Measurements from ENCODE around the gene UBE2G2. TPM values are rescaled to one million over a fixed set of nuclear protein-coding genes. Genes with fewer than 3 reads are reported as not detected.

The UBE2G2 gene
- total RNA-seq, 1 experiment from 2014 or later, result 121 TPM

- no peak overlapping the region for H3T11ph ChIP-seq (ENCODE audit: low read length)
- peak overlapping the region in 2 of 3 experiments; percentile 81 to 95; a peak in 4 of 7 replicates for H3K27ac Mint-ChIP-seq
- H3K23me2 ChIP-seq (ENCODE audit: insufficient read length, low read depth, low read length, poor library complexity, severe bottlenecking), result peaks cover 5% of the 10 kb centered on the region
- WGBS (ENCODE audit: extremely low coverage, insufficient read length, low lambda C conversion rate), result no CpG with 5 or more reads among the region's 16 CpGs
- no peak overlapping the region for H3K9ac ChIP-seq (ENCODE audit: extremely low read depth, insufficient read length, low read length)
- H3K9me3 Mint-ChIP-seq, result peaks cover 18 to 27% of the 10 kb centered on the region in 2 experiments
- peaks cover 4 to 11% (median 8%) of the 10 kb centered on the region in 3 experiments for H3K36me3 Mint-ChIP-seq (ENCODE audit: insufficient read depth in 1 of 3, low read depth in 3 of 3)
- H3K4me1 Mint-ChIP-seq, result peaks cover 37 to 46% of the 10 kb centered on the region in 2 experiments
- H3K9me3 ChIP-seq (ENCODE audit: control insufficient read depth, low read depth, low read length), result peaks cover 8% of the 10 kb centered on the region
- no peak overlapping the region for H3K27ac ChIP-seq (ENCODE audit: insufficient read length, low read depth, low read length)
- peak overlapping the region; percentile 57 to 77 for H3K4me3 Mint-ChIP-seq
- no peaks in the 10 kb centered on the region for H3K27me3 ChIP-seq (ENCODE audit: insufficient read depth, low read length)
- H3K56ac ChIP-seq (ENCODE audit: insufficient read length, low read depth, low read length), result no peak overlapping the region
- H3K4ac ChIP-seq (ENCODE audit: low read depth, low read length), result no peak overlapping the region
- H3K4me1 ChIP-seq (ENCODE audit: insufficient read depth, low read length), result peaks cover 3% of the 10 kb centered on the region; the same call in 1 of the 2 replicates
- H3K18ac ChIP-seq (ENCODE audit: insufficient read length, low read depth, low read length), result peak overlapping the region; percentile 29
- no peak overlapping the region for H2BK12ac ChIP-seq (ENCODE audit: insufficient read length, low read depth, low read length)
- H2AK5ac ChIP-seq (ENCODE audit: insufficient read length, low read length), result no peak overlapping the region
- no peak overlapping the region for H2BK15ac ChIP-seq (ENCODE audit: low read depth, low read length)
- H3K79me1 ChIP-seq (ENCODE audit: insufficient read depth, low read depth, low read length, poor library complexity, severe bottlenecking), result no peaks in the 10 kb centered on the region
- no peak overlapping the region for H4K8ac ChIP-seq (replicated peaks; ENCODE audit: insufficient read length, low read depth, low read length)
- no peak overlapping the region for H2AFZ ChIP-seq (ENCODE audit: low read length)
- no peak for TF ChIP-seq CTCF (conservative IDR thresholded peaks at IDR 0.05)
- peak overlapping the region; percentile 42 for H3K4me2 ChIP-seq (ENCODE audit: insufficient read depth, insufficient read length, low read length)
- peaks cover 15% of the 10 kb centered on the region for H3K27me3 Mint-ChIP-seq (ENCODE audit: low read depth)
- no peak overlapping the region for H4K91ac ChIP-seq (ENCODE audit: insufficient read length, low read depth, low read length)
- H2BK120ac ChIP-seq (ENCODE audit: low read depth, low read length, poor library complexity, severe bottlenecking), result no peak overlapping the region
- peak; percentile 95 for DNase-seq
- H4K5ac ChIP-seq (ENCODE audit: insufficient read length, low read depth, low read length), result no peak overlapping the region
- H3K23ac ChIP-seq (ENCODE audit: insufficient read length, low read depth, low read length), result no peak overlapping the region
- H2BK5ac ChIP-seq (ENCODE audit: insufficient read length, low read length), result no peak overlapping the region
- no peak overlapping the region for H2BK20ac ChIP-seq (ENCODE audit: low read depth, low read length, poor library complexity, severe bottlenecking)
- H3K79me2 ChIP-seq (ENCODE audit: insufficient read depth, low read length), result no peaks in the 10 kb centered on the region
- H4K20me1 ChIP-seq (ENCODE audit: control insufficient read depth, insufficient read depth, insufficient read length), result no peaks in the 10 kb centered on the region
- peak overlapping the region; percentile 68 for H3K14ac ChIP-seq (ENCODE audit: insufficient read depth, low read length)
These were observed 53.0 kb downstream of the UBE2G2 start for GRCh38 chr21:44748621-44749020.

All from H9 (cell line).